Amniotic epithelial cell (primary cell): Measurements from ENCODE around the gene KRT12.

Source experiments
- DNase-seq: peaks from one replicate; pipeline ENCODE4 v3.0.0-alpha.2; 2010; ENCODE audit warnings: low read depth

Gene KRT12

GRCh38 chr17:40843242-40843641 is 23.8 kb downstream of the KRT12 start:
- DNase-seq: no peak

- DNase-seq: no peak
Observed at GRCh38 chr17:40841246-40841645, 25.8 kb downstream of the KRT12 start.

- DNase-seq: no peak
Observed at GRCh38 chr17:40839194-40839593, 27.8 kb downstream of the KRT12 start.

GRCh38 chr17:40836020-40836419 is 31.0 kb downstream of the KRT12 start:
- no peak for DNase-seq

GRCh38 chr17:40833882-40834281 is 33.1 kb downstream of the KRT12 start:
- DNase-seq: no peak

- DNase-seq: no peak
Observed at GRCh38 chr17:40832840-40833239, 34.2 kb downstream of the KRT12 start.

- no peak for DNase-seq
Observed at GRCh38 chr17:40830085-40830776, 36.8 kb downstream of the KRT12 start.

- no peak for DNase-seq
Observed at GRCh38 chr17:40828454-40829044, 38.5 kb downstream of the KRT12 start.

GRCh38 chr17:40827746-40828453 is 39.1 kb downstream of the KRT12 start:
- peak; percentile 96 for DNase-seq

GRCh38 chr17:40825599-40825998 is 41.4 kb downstream of the KRT12 start:
- DNase-seq: no peak

GRCh38 chr17:40824015-40824832 is 42.8 kb downstream of the KRT12 start:
- no peak for DNase-seq

GRCh38 chr17:40822132-40822812 is 44.8 kb downstream of the KRT12 start, which contains the start of gene KRT10:
Gene KRT10 (minus strand): TSS chr17:40822614. CDS start chr17:40822585, 29 bp downstream.
- DNase-seq: no peak

GRCh38 chr17:40821536-40821935 is 45.5 kb downstream of the KRT12 start:
- DNase-seq: peak; percentile 90

- DNase-seq: no peak
Observed at GRCh38 chr17:40820228-40820838, 46.7 kb downstream of the KRT12 start.

GRCh38 chr17:40819528-40820125 is 47.4 kb downstream of the KRT12 start:
- DNase-seq: peak; percentile 70

GRCh38 chr17:40818733-40819527 is 48.1 kb downstream of the KRT12 start:
- DNase-seq: peak; percentile 72

- DNase-seq: no peak
Observed at GRCh38 chr17:40818343-40818732, 48.7 kb downstream of the KRT12 start.

- DNase-seq: no peak
Observed at GRCh38 chr17:40817103-40817682, 49.8 kb downstream of the KRT12 start.

- no peak for DNase-seq
Observed at GRCh38 chr17:40816569-40816968, 50.5 kb downstream of the KRT12 start.

GRCh38 chr17:40815381-40815780 is 51.6 kb downstream of the KRT12 start:
- DNase-seq: no peak
